HG03342 (cell line): ENCODE data around the gene LPCAT1.

Experiments used
- ATAC-seq: cut with Tn5 transposase; IDR thresholded peaks from one replicate; pipeline ENCODE4 v1.9.1; 2021; ENCODE audit warnings: mild to moderate bottlenecking, moderate library complexity; ENCODE audit not compliant: unreplicated experiment

Gene LPCAT1

GRCh38 chr5:1414311-1415058 lies 109.3 kb downstream of the LPCAT1 start:
- no peak for ATAC-seq

- ATAC-seq: no peak
Measured at GRCh38 chr5:1413611-1414241, 110.0 kb downstream of the LPCAT1 start.

- ATAC-seq: no peak
Measured at GRCh38 chr5:1413211-1413610, 110.5 kb downstream of the LPCAT1 start.

- no peak for ATAC-seq
Measured at GRCh38 chr5:1412621-1413020, 111.1 kb downstream of the LPCAT1 start.

GRCh38 chr5:1412163-1412562 lies 111.6 kb downstream of the LPCAT1 start:
- ATAC-seq: no peak
